SK-N-SH (cell line): ENCODE results near the gene ADH7.

Experiments used
- CTCF ChIP-seq: fragments of 200-600 bp; sonication (generic); IDR thresholded peaks from 2 replicates; pipeline ENCODE4 v1.6.1; 2017; ENCODE audit warnings: antibody characterized with exemption, mild to moderate bottlenecking, moderate library complexity
- EP300 ChIP-seq, 2 experiments: IDR thresholded peaks; 2 replicates each; pipeline versions ENCODE4 v1.4.0 to v1.6.1; 2012; ENCODE audit warnings: borderline replicate concordance in 1 of 2, low read depth in 1 of 2, low read length in 1 of 2
- REST ChIP-seq: IDR thresholded peaks from 2 replicates; pipeline ENCODE4 v1.6.1; 2012; ENCODE audit warnings: mild to moderate bottlenecking, low read depth, low read length, moderate library complexity
- USF2 ChIP-seq: fragments of 150-350 bp; IDR thresholded peaks from 2 replicates; pipeline ENCODE4 v1.6.1; 2017; ENCODE audit warnings: antibody characterized with exemption, low read length, low read depth, borderline replicate concordance

GRCh38 chr4:99471896-99472295 is 36.8 kb upstream of the ADH7 start:
- TF ChIP-seq REST = no peak
- TF ChIP-seq USF2 = no peak
- TF ChIP-seq CTCF = no peak
- TF ChIP-seq EP300 (IDR thresholded peaks at IDR 0.05; ENCODE audit: borderline replicate concordance in 1 of 2, low read depth in 1 of 2, low read length in 1 of 2) = no peak
